ENCODE measurements around the gene LTBP1. TPM values are rescaled to one million over a fixed set of nuclear protein-coding genes. Genes with fewer than 3 reads are reported as not detected.

Gene LTBP1
- polyA plus RNA-seq, 1 experiment: 124 TPM

- no peak for DNase-seq (ENCODE audit: low read depth)
- no peaks in the 10 kb centered on the region for H3K36me3 ChIP-seq (ENCODE audit: control insufficient read depth, insufficient read depth, low read length)
- ChIA-PET CTCF (no interaction called here), POLR2A (interaction anchor here (0.6 kb wide), 2 partner anchors 213 to 318 kb away, joined by 4 read pairs; no protein-coding TSS in a partner anchor)
- no peak for TF ChIP-seq CTCF (IDR thresholded peaks at IDR 0.05; ENCODE audit: insufficient read depth, low read depth, low read length)
- H3K27me3 ChIP-seq (ENCODE audit: control insufficient read depth, insufficient read depth, low read length): no peaks in the 10 kb centered on the region
- no peak overlapping the region for H3K4me3 ChIP-seq (ENCODE audit: low read depth, low read length)
Observed at GRCh38 chr2:33322612-33323011, 375.9 kb downstream of the LTBP1 start.

- ChIA-PET CTCF (no interaction called here), POLR2A (no interaction called here)
- Histone ChIP-seq H3K36me3 (ENCODE audit: control insufficient read depth, insufficient read depth, low read length) (no peaks in the 10 kb centered on the region), H3K27me3 (ENCODE audit: control insufficient read depth, insufficient read depth, low read length) (no peaks in the 10 kb centered on the region), H3K4me3 (ENCODE audit: low read depth, low read length) (no peak overlapping the region)
- no peak for TF ChIP-seq CTCF (IDR thresholded peaks at IDR 0.05; ENCODE audit: insufficient read depth, low read depth, low read length)
- DNase-seq (ENCODE audit: low read depth): no peak
Observed at GRCh38 chr2:33323957-33324356, 377.2 kb downstream of the LTBP1 start.

GRCh38 chr2:33326100-33326499, 379.3 kb downstream of the LTBP1 start:
- Histone ChIP-seq H3K36me3 (ENCODE audit: control insufficient read depth, insufficient read depth, low read length) (no peaks in the 10 kb centered on the region), H3K27me3 (ENCODE audit: control insufficient read depth, insufficient read depth, low read length) (no peaks in the 10 kb centered on the region), H3K4me3 (ENCODE audit: low read depth, low read length) (no peak overlapping the region)
- POLR2A ChIA-PET: no interaction called here
- TF ChIP-seq CTCF (IDR thresholded peaks at IDR 0.05; ENCODE audit: insufficient read depth, low read depth, low read length): no peak
- DNase-seq (ENCODE audit: low read depth): no peak
- CTCF ChIA-PET: interaction anchor here (0.7 kb wide), 1 partner anchor 539 kb away, joined by 3 read pairs; no protein-coding TSS in a partner anchor

GRCh38 chr2:33333433-33333832, 386.7 kb downstream of the LTBP1 start:
- no peak for DNase-seq (ENCODE audit: low read depth)
- ChIA-PET POLR2A (no interaction called here), CTCF (no interaction called here)
- Histone ChIP-seq H3K36me3 (ENCODE audit: control insufficient read depth, insufficient read depth, low read length) (peaks cover 1% of the 10 kb centered on the region; the same call in 1 of the 2 replicates), H3K4me3 (ENCODE audit: low read depth, low read length) (no peak overlapping the region), H3K27me3 (ENCODE audit: control insufficient read depth, insufficient read depth, low read length) (no peaks in the 10 kb centered on the region)
- TF ChIP-seq CTCF (IDR thresholded peaks at IDR 0.05; ENCODE audit: insufficient read depth, low read depth, low read length): no peak

GRCh38 chr2:33334083-33334482, 387.3 kb downstream of the LTBP1 start:
- no peak for TF ChIP-seq CTCF (IDR thresholded peaks at IDR 0.05; ENCODE audit: insufficient read depth, low read depth, low read length)
- CTCF ChIA-PET: no interaction called here
- no peaks in the 10 kb centered on the region for H3K27me3 ChIP-seq (ENCODE audit: control insufficient read depth, insufficient read depth, low read length)
- H3K36me3 ChIP-seq (ENCODE audit: control insufficient read depth, insufficient read depth, low read length): peaks cover 3% of the 10 kb centered on the region; the same call in 1 of the 2 replicates
- POLR2A ChIA-PET: no interaction called here
- DNase-seq (ENCODE audit: low read depth): no peak
- no peak overlapping the region for H3K4me3 ChIP-seq (ENCODE audit: low read depth, low read length)

Measured in BJ (cell line).